GM19035 (cell line): ENCODE results near the gene APOBEC4.

Experiments used
- ATAC-seq: cut with Tn5 transposase; IDR thresholded peaks from one replicate; pipeline ENCODE4 v1.9.1; 2021; ENCODE audit not compliant: unreplicated experiment

APOBEC4 gene

DNA sequence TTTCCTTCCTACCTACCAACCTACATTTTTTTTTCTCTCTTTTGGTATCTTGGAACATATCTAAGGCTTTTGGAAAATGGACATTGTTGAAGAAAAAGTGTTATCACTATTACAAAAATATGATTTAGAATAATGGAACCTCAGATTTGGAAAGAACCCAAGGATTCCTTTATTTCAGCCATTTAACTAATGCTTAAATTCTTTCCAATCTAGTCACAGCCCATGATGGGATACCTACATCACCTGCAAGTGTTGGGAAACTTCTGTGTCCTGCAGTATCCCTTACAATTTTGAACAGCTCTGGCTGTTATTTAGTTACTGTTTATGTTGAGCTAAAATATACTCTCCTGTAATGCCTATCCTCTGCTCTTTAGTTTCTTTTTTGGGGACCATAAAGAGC, 22.3 kb upstream of the APOBEC4 start:
- no peak for ATAC-seq

DNA sequence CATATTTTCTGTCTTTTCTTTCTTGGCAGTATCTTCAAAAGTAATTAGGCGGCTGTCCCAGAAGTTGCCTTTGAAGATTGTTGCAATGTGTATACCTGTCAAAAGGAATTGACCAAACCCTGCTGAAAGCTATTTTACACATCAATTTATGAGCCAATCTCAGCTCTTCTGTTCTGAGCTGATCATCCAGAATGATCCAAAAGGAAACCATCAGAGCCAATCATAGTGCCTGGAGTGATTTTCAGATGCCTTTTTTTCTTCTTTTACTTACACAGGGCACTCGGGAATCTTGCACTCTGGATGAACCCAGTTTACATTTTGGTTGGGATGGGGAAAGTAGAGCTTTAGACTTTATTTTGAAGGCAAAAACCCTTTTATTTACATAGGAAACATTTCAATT, 21.8 kb upstream of the APOBEC4 start:
- no peak for ATAC-seq

DNA sequence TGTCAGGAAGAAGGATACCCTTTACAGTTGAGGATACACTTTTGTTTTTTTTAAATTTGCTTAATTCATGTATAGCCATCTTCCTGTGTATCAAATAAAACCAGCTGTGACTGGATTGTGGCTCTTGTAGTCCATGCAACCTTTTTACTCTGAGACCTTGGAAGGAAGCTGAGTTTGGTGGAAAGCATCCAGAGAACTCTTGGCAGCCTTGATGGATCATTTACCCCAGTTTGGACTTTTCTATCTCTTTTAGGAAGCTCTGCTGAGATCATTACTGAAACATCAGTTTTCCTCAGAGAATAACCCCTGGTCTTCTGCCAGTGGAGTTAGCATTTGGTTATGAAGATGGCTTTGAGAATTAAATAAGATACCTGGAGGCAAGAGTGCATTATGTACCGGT, 21.2 kb upstream of the APOBEC4 start:
- ATAC-seq, result no peak

DNA sequence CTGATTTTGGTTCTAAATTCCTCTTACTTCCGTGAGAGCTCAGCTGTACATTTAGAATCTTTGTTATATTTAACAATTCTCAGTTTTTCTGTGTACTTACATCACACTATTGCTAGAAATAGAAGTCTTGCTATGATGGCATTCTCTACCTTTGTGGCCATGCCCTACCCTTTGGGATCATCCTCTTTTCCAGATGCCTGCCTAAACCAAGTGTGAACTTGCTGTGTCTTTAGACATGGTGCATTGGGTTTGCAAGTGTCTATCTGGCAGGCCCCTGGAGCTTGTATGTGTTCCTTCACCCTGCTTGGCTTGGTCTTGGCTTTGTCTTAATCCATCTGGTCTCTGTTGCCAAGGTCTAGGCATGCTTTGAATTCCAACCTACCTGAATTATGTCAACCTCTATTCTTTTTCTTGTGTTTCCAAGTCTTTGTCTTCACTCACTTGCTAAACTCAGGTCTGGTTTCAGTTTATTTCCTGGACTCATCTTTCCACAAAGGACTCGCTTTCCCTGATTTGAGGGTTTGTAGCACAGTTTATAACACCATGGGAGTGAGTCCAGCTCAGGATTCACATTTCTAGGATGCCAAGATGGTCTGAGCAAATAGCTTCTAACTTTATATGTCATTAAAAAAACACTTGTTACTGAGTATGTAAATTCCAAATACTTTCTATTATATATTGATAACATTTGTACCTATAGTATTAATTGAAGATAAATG, 20.6 kb upstream of the APOBEC4 start:
- ATAC-seq, result no peak

DNA sequence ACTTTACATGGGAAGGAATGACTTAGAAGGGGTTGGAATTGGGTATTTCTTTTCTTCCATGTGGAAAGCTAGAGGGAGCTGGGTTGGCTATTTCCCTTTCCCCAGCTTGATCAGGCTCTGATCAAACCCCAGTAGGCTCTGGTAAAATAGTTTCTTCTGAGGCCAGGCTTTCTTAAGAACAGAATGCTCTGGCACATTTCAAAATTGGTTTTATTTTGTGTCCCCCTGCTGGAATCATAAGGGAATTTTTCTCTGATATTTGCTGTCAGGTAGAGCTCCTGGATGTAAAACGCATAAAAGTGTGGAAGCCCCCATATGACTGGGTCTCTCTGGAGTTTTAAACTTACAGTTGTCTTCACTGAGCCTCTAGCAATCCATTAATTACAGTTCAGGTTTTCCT, 17.1 kb upstream of the APOBEC4 start:
- no peak for ATAC-seq

DNA sequence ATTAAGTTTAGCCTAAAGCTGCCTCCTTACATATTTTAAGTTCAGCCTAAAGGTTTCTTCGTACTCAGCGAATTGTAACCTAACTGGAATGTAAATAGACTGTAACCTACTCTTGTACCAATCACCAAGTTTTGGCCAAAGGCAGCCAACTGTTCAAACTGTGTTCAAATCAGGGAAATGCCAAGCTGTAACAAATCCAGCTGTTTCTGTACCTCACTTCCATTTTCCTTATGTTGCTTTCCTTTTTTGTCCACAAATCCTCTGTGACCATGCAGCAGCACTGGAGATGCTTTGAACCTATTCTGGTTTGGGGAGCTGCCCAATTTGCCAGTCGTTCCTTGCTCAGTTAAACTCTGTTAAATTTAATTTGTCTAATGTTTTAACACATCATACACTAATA, 3.2 kb upstream of the APOBEC4 start:
- ATAC-seq, result no peak

DNA sequence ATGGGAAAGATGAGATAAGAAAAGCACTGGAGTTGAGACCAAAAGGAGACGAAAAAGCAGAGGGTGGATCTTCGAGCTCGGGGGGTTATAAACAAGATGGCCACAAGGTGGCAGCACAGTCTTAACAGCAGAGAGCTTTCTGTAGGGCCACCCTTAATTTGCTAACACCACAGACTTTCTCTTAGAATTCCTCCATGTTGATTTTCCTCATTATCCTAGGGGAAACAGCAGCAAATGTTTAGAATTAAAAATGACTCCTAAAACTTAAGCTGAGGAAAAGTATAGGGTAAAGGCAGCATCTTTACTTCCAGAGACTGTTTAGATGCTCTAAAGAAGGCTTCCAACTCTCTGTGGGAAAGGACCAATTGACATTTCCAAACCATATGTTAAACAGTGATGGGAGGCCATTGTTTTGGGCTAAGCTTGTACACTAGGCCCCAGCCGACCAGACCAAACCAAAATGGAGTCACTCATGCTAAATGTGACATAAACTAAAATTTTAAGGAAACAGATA, 2.5 kb upstream of the APOBEC4 start:
- ATAC-seq, result peak; percentile 57

DNA sequence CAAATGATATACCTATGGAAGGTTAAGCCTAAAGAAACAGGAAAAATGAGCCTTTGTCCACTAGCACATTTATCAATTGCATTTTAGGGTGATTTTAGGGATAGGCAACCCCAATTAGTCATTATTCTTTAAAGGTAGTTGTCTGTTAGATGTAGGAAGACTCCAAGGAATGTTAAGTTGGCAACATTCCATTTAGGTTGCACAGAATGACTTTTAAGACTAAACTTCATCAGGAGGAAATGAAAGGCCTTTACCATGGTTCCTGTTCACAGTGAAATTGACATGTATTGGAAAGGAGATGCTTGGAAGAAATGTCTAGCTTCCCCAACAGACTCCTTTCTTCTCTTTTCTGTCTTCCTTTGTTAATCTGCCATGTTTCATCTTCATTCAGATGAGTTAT, 1.6 kb upstream of the APOBEC4 start:
- no peak for ATAC-seq

DNA sequence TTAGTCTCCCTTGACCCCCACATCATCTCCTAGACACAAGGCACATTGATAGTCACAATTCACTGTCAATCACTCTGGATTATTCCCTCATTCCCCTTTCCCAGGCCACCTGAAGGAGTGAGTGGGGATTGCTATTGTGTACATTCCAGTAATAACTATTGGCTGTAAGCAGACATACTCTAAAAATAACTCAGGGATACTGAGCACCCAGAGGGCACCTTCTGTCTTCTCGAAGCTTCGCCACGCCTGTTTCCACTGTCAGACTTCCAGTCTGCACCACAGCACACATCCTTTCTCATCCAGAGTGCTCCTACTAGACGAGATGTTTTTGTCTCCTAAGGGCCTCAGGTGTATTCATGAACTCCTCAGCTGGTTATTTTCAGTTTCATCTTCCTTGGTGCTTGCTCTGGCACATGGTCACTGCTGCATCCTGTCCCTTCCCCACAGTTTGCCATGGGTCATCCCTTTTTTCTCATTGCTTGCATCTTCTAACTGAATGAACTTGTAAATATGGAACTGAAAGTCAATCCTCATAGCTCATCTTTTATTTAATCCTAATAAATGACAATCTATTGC, 848 bp upstream of the APOBEC4 start:
- ATAC-seq, result peak; percentile 54

DNA sequence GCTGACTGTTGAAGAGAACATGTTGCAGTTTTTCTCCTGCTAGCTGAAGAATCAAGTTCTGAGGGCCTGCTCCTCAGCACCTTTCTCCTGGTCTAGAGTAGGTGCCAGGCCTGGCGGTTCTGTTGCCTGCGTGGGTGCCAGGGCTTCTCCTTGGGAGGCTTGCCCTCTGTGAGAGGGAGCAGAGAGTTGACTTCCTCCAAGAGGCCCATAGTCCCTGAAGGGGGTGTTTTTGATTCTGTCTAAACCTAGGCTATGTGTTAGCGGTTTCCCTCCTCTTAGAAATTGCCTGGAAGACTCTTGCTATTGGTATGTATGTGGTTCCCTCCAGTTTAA, 312 bp upstream of the APOBEC4 start:
- no peak for ATAC-seq

DNA sequence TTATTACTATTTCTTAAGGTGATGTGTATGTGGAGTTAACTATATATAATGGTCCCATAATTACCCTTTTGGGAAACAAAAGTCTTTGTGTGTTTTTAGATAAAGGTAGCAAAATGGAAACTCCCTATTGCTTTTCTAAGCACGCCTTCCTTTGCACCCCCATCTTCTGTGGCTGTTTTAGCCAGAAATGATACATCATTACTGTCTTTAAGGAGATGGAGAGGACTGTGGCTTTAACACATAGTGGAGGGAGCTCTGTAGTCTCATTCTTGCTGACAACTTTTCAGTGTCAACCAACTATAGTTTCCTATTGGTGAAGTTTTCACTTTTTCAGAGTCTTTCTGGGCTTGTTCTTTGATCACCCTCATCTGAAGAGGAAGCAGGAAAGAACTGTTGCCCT, 1.0 kb downstream of the APOBEC4 start:
- ATAC-seq, result no peak

DNA sequence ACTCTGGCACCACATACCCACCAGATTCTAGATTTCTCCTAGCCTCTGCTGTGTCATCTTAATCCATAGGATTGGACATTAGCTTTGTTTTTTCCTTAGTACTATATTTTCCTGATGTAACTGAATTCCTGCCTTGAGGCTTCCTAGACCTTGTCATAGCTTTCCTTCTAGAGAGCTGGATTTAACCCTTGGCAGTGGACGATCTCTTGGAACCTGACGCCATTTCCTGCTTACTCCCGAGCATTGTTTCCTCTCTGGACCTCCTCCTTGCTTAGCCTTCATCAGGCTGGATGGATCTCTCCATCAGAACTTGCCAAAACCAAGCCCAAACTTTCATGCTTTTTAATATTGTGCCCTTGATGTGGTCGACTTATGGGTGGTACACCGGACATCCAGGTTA, 1.5 kb downstream of the APOBEC4 start:
- no peak for ATAC-seq

DNA sequence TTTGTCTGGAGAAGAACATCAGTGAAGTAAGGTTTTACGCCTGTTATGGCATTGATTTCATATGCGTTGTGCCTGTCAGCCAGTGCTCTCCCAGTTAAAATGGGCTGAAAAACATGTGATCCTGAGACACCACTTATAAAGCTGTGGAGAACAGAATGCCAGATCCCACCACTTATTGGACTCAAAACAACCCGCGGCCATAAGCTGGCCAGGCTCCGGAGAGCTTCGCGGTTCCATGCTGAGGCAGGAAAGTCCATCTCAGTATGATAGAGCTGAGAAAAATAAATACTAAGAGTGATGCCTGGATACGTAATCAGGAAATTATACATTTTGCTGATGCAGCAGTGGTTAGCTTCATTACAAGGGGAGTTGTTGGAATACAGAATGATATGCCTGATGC, 5.1 kb downstream of the APOBEC4 start:
- ATAC-seq, result no peak

DNA sequence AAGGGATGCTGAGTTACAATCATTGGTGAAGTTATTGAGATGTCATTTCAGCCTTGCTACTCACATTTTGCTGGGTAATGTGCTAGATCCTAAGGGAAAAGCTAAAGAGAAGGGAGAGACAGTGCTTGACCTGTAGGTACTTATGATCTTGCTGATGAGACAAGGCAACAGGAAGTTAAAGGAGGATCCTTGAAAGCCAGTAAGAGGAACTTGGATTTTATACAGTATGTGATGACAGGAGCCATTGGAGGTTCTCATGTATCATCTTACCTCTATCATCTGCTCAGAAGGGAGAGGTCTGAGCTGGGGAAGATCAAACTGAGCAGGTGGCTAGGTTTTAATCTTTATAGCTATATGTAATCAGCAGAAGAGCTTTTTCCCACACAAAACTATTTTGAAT, 6.3 kb downstream of the APOBEC4 start:
- ATAC-seq, result no peak

DNA sequence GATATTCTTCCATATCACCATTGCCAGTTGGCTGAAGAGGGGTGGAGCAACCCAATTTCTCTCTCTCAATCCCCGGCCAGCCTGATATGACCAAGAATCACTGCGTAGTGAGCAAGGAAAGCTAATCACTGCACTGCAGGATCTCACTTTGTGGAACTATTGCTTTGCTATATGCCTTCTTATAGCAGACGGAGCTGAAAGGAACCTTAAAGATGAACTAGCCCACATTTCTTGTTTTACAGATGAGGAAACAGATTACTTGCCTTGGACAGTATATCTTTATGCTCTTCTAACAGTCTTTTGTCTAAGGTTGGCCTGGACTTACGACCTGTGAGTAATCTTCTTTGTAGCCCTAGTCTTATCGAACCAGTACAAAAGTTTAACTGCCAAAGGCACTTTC, 7.6 kb downstream of the APOBEC4 start:
- no peak for ATAC-seq

DNA sequence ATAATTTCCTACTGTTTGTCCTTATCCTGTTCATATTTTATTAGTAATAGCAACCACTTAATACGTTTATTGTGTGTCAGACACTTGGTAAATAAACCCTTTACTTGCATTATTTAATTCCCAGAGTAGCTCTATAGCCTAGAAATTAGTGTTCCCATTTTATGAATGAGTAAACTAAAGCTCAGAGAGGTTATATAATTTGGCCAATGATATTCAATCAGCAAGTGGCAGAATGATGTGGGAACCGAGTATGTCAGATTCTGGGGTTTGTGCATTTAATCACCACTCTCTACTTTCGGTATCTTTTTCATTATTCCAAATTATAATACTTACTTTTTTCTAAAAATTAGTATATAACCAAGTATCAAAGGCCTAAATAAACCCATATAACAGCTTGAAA, 10.9 kb downstream of the APOBEC4 start:
- no peak for ATAC-seq

DNA sequence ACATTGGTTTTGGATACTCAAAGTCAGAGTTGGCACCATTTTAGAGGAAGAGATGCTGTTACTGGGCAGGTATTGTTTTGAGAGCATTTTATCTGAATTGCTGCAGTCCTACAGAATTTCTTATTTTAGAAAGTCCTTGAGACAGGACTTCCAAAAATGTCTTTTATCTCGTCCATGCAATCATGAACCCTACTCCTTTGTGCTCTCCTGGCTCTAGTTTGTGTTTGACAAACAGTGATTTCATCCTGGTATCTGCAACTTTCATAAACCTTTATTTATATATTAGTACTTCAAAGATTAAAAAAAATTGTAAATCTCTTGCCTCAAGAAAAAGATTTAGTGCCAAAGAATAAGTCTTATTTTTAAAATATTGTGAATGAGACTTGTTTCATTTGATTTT, 12.9 kb downstream of the APOBEC4 start:
- ATAC-seq, result no peak

DNA sequence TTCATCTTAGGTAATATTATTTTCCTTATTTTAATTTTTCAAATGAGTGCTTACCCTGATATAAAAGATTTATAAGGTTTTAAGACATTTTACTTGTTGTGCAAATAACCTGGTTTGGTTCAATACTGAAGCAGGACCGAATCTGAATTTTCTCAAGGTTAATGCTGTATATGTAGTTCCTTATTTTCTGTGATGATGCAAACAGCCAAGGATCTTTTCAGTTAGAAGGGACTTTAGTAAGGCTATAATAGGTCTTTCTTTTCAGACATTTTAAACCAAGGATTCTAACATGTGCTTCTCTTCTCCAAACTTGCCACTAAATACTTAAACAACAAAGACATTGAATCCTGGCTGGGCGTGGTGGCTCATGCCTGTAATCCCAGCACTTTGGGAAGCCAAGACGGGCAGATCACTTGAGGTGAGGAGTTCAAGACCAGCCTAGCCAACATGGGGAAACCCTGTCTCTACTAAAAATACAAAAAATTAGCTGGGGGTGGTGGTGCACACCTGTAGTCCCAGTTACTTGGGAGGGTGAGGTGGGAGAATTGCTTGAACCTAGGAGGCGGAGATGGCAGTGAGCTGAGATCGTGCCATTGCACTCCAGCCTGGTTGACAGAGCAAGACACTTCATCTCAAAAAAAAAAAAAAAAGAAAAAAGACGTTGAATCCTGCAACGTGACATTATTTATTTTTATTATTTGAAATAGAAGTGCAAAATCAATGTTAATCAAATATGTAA, 14.3 kb downstream of the APOBEC4 start:
- ATAC-seq, result no peak

DNA sequence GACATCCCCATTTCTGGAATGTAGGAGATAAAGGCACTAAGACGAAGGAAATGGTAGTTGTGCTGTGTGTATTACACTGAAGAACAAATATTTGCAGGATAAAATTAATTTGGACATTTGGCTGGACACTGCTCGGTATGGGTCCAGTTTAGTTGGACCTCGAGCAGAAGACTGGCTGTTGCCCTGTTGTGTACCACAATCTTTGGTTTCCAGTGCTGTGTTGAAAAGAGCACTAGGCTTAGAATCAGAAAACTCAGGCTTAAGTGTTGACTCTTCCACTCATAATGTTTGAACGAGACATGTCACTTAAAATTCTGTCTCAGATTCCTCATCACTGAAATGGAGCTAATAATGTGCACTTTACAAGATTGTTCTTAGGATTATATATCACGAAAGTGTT, 16.3 kb downstream of the APOBEC4 start:
- no peak for ATAC-seq

DNA sequence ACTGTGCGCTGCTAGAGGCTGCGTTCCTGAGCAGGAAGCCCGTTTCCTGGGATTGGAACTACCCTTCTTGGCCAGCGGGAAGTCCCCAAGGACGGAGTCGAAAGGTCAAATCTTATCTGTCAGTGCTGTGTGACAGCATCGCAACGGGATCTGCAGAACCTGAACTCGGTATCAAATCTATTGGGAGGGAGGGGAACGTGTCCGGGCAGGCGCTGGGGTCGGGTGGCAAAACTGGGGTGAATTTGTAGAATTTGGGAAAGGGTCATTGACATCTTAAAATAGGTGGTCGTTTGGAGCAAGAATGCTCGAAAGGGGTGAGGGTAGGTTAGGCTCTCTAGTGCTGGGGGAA, 16.8 kb downstream of the APOBEC4 start:
- no peak for ATAC-seq

DNA sequence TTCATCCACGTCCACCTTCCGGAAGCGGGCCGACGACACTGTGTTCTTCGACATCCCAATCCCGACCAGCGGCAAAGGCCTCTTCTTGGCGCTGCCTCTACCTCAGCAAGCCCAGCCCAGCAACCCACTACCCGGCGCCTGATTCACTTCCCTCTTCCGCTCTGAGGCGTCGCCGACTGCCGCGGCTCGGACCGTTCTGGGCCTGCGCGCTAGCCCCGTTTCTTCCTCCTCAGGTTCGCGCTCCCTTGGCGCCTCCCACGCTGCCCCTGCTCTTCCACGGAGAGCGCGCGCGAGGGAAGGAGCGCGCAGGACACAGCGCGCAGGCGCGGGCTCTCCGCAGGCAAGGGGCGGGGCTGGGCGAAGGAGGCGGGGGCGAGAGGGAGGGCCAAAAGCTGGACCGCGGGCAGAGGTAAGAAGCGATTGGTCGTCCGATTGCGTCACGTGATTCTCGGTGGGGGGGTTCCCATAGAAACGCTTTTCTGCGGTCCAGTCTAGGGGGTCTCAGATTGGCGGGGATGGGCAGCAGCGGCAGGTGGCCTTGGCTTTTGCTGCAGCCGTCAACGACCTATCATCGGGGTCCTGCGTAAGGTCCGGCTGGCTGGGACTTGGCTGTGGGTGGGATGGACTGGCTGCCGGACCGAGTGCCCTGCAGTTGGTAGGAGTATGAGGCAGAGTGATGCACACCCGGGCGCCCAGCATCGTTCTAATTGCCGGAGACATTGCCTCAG, 17.3 kb downstream of the APOBEC4 start, which contains the start of gene ARPC5:
TSS of gene ARPC5 (minus strand) at position 178 of the 728 bp plus-strand sequence. CDS start at position 54, 124 bp downstream.
- peak; percentile 84 for ATAC-seq
